Measurements from ENCODE around the gene HBM.
A peak's percentile ranks its signal among the peaks of the same experiment; 100 is the strongest.
"Not testable (repeated sequence)": the region's sequence is repeated elsewhere in the genome, so short reads cannot be mapped to it uniquely, and the experiment has no call there.

HBM gene

DNA sequence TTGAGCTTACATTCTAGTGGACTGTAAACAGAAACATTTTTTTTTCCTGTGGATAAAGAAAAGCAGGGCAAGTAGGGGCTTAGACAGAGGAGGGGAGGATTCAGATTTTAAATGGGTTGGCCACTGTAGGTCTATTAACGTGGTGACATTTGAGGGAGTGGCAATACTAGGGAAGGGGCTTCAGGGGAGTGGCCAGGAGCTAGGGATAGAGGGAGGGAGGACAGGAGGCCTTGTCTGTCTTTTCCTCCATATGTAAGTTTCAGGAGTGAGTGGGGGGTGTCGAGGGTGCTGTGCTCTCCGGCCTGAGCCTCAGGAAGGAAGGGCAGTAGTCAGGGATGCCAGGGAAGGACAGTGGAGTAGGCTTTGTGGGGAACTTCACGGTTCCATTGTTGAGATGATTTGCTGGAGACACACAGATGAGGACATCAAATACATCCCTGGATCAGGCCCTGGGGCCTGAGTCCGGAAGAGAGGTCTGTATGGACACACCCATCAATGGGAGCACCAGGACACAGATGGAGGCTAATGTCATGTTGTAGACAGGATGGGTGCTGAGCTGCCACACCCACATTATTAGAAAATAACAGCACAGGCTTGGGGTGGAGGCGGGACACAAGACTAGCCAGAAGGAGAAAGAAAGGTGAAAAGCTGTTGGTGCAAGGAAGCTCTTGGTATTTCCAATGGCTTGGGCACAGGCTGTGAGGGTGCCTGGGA, 6.5 kb upstream of the HBM start:
- Mint-ChIP-seq H3K27me3 (peaks cover 21% of the 10 kb centered on the region), H3K27ac (no peak overlapping the region), H3K9me3 (ENCODE audit: low read depth) (no peaks in the 10 kb centered on the region), H3K36me3 (no peaks in the 10 kb centered on the region), H3K4me1 (ENCODE audit: low read depth) (peaks cover 5% of the 10 kb centered on the region), H3K4me3 (no peak overlapping the region)

- H3K36me3 Mint-ChIP-seq; H3K4me1 Mint-ChIP-seq (ENCODE audit: low read depth); H3K27ac Mint-ChIP-seq; H3K4me3 Mint-ChIP-seq; H3K9me3 Mint-ChIP-seq (ENCODE audit: low read depth): not testable (repeated sequence)
- peaks cover 15% of the 10 kb centered on the region for H3K27me3 Mint-ChIP-seq
These were observed 5.5 kb upstream of the HBM start for GRCh38 chr16:160242-160641.

DNA sequence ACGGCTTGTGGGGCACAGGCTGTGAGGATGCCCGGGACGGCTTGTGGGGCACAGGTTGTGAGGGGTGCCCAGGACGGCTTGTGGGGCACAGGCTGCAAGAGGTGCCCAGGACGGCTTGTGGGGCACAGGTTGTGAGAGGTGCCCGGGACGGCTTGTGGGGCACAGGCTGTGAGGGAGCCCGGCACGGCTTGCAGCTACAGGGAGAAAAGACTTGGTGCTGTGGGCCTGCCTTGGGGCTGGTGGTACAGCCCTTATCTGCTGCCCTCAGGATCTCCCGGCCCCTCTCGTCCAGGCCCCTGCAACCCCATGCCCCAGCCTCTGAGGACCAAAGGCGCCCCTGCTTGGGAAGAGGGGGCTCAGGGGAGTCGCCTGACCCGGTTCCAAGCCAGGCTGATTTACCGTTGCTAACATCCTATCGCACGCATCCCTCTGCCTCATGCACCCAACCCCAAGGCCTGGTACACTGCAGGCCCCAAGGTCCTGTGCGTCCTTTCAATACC, 5.0 kb upstream of the HBM start:
- Mint-ChIP-seq H3K9me3 (ENCODE audit: low read depth) (no peaks in the 10 kb centered on the region), H3K27ac (no peak overlapping the region), H3K4me3 (no peak overlapping the region), H3K36me3 (no peaks in the 10 kb centered on the region), H3K27me3 (peaks cover 13% of the 10 kb centered on the region), H3K4me1 (ENCODE audit: low read depth) (no peaks in the 10 kb centered on the region)

DNA sequence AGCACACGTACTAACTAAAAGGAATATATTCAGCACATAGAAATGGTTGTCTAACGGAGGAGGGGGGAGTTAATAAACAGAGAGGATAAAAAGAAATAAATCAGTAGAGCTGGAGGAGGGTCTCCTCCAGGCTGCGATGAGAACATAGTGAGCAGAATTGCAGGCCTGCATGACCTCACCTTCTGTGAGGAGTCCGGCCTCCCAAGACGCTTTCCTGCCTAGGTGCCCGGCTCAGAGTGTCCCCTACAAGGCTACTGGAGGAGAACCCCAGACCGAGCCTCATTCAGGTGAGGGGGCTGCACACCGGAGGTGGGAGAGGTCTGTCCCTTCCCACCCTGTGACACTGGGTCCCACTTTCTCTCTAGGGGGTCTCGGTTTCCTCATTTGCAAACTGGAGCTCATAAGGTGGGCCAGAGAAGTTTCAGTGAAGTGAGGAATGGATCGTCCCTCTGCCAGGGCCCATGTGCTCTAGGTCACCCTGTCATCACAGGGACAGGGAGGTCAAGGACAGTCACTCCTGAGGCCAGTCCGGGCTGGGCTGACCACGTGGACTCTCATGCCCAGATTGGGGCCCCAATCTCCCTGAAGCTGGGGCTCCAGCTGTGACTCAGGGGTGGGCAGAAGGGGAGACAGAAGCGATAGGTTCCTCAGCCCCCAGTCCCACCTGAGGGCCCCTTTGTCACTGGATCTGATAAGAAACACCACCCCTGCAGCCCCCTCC, 3.3 kb upstream of the HBM start:
- Mint-ChIP-seq H3K27me3 (peaks cover 17% of the 10 kb centered on the region), H3K9me3 (ENCODE audit: low read depth) (no peaks in the 10 kb centered on the region), H3K4me3 (no peak overlapping the region), H3K27ac (no peak overlapping the region), H3K4me1 (ENCODE audit: low read depth) (peaks cover 1% of the 10 kb centered on the region), H3K36me3 (no peaks in the 10 kb centered on the region)

- not testable (repeated sequence) for H3K4me3 Mint-ChIP-seq; H3K9me3 Mint-ChIP-seq (ENCODE audit: low read depth); H3K4me1 Mint-ChIP-seq (ENCODE audit: low read depth); H3K27ac Mint-ChIP-seq; H3K36me3 Mint-ChIP-seq
- peaks cover 17% of the 10 kb centered on the region for H3K27me3 Mint-ChIP-seq
These were observed 2.6 kb upstream of the HBM start for GRCh38 chr16:163139-163538.

DNA sequence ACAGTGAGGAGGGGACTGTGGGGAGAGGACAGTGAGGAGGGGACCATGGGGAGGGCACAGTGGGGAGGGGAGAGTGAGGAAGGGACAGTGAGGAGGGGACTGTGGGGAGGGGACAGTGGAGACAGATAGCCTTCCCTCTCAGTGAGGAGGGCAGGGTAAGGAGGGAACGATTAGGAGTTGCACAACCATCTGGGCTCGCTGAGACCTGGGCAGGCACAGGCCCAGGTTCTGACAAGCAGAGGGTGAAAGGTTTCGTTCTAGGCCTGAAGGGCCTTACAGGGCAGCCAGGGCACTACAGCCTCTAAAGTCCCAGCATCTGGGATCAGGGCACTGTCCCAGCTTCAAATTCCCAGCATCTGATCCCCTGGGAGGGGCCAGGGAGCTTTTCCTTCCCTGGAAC, 2.1 kb upstream of the HBM start:
- H3K27me3 Mint-ChIP-seq: peaks cover 18% of the 10 kb centered on the region
- H3K36me3 Mint-ChIP-seq; H3K27ac Mint-ChIP-seq; H3K9me3 Mint-ChIP-seq (ENCODE audit: low read depth); H3K4me1 Mint-ChIP-seq (ENCODE audit: low read depth): not testable (repeated sequence)
- H3K4me3 Mint-ChIP-seq: peak overlapping the region; percentile 49

DNA sequence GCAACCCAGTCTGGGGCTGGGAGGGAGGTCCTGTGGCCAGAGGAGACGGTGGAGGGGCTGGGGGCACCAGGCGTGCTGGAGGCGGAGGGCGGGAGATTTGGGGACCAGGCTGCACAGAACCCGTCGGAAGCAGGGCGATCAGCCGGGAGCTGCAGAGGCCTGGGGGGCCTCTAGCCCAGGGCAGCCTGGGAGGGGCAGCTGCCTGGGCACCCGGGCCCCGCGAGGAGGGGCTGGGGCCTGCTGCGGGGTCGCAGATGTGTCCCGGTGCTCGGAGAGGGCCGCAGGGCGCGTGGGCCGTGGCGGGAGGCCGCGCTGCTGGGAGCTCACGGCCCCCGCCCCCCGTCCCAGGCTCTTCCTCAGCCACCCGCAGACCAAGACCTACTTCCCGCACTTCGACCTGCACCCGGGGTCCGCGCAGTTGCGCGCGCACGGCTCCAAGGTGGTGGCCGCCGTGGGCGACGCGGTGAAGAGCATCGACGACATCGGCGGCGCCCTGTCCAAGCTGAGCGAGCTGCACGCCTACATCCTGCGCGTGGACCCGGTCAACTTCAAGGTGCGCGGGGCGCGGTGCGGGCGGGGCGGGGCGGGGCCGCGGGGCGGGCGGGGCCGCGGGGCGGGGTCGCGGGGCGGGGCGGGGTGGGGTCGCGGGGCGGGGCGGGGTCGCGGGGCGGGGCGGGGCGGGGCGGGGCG, 1.5 kb upstream of the HBM start:
- H3K27me3 Mint-ChIP-seq: peaks cover 17% of the 10 kb centered on the region
- not testable (repeated sequence) for H3K9me3 Mint-ChIP-seq (ENCODE audit: low read depth); H3K4me3 Mint-ChIP-seq

DNA sequence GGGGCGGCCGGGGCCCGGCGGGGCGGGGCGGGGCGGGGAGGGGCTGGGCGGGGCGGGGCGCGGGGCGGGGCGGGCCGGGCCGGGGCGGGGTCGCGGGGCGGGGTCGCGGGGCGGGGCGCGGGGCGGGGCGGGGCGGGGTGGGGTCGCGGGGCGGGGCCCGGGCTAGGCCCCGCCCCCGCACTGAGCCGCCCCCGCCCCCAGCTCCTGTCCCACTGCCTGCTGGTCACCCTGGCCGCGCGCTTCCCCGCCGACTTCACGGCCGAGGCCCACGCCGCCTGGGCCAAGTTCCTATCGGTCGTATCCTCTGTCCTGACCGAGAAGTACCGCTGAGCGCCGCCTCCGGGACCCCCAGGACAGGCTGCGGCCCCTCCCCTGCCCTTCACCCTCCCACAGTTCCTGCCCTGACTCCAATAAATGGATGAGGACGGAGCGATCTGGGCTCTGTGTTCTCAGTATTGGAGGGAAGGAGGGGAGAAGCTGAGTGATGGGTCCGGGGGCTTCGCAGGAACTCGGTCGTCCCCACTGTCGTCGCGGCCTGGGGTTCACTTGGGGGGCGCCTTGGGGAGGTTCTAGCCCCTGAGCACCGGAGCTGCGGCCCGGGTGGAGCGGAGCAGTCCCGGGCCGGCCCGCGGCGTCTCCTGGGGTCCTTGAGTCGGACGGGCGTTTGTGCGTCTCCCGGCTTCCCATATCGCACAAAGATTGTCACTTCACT, 795 bp upstream of the HBM start:
- Mint-ChIP-seq H3K4me1 (ENCODE audit: low read depth) (peaks cover 1% of the 10 kb centered on the region), H3K27me3 (peaks cover 14% of the 10 kb centered on the region), H3K36me3 (no peaks in the 10 kb centered on the region), H3K4me3 (peak overlapping the region; percentile 49), H3K27ac (no peak overlapping the region), H3K9me3 (ENCODE audit: low read depth) (no peaks in the 10 kb centered on the region)

More for the DNA sequence above, 1.5 kb upstream of the HBM start:
- H3K36me3 Mint-ChIP-seq; H3K4me1 Mint-ChIP-seq (ENCODE audit: low read depth); H3K27ac Mint-ChIP-seq: not testable (repeated sequence)

DNA sequence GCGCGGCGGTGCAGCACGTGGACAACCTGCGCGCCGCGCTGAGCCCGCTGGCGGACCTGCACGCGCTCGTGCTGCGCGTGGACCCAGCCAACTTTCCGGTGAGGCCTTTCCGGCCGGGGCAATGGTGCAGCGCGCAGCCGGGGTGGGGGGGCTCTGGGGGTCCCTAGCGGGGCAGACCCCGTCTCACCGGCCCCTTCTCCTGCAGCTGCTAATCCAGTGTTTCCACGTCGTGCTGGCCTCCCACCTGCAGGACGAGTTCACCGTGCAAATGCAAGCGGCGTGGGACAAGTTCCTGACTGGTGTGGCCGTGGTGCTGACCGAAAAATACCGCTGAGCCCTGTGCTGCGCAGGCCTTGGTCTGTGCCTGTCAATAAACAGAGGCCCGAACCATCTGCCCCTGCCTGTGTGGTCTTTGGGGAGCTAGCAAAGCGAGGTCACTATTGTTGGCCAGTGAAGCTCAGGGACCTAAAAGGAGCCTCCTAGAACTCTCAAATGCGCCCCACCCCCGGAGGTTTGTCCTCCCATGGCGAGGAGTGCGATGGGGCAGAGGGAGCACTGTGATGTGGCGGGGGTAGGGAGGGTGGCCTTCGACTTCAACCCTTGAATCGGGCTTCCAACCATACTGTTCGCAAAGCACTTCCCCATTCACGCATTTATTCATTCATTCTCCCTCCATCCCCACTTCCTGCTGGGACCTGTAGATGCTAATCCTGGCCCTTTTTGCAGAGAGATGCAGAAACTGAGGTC, 770 bp downstream of the HBM start:
- Mint-ChIP-seq H3K4me3 (no peak overlapping the region), H3K27ac (no peak overlapping the region), H3K4me1 (ENCODE audit: low read depth) (peaks cover 1% of the 10 kb centered on the region), H3K9me3 (ENCODE audit: low read depth) (no peaks in the 10 kb centered on the region), H3K36me3 (no peaks in the 10 kb centered on the region), H3K27me3 (peaks cover 17% of the 10 kb centered on the region)

- no peak overlapping the region for H3K27ac Mint-ChIP-seq
- peaks cover 17% of the 10 kb centered on the region for H3K27me3 Mint-ChIP-seq
- H3K36me3 Mint-ChIP-seq: no peaks in the 10 kb centered on the region
- H3K9me3 Mint-ChIP-seq (ENCODE audit: low read depth): no peaks in the 10 kb centered on the region
- H3K4me3 Mint-ChIP-seq: no peak overlapping the region
- H3K4me1 Mint-ChIP-seq (ENCODE audit: low read depth): peaks cover 3% of the 10 kb centered on the region
These were observed 1.4 kb downstream of the HBM start for GRCh38 chr16:167122-167690.

GRCh38 chr16:168424-168823, 2.6 kb downstream of the HBM start:
- Mint-ChIP-seq H3K4me1 (ENCODE audit: low read depth) (peaks cover 3% of the 10 kb centered on the region), H3K9me3 (ENCODE audit: low read depth) (no peaks in the 10 kb centered on the region), H3K4me3 (no peak overlapping the region), H3K36me3 (no peaks in the 10 kb centered on the region), H3K27ac (no peak overlapping the region), H3K27me3 (peaks cover 16% of the 10 kb centered on the region)

- peaks cover 16% of the 10 kb centered on the region for H3K27me3 Mint-ChIP-seq
- H3K4me3 Mint-ChIP-seq: no peak overlapping the region
These were observed 3.2 kb downstream of the HBM start for GRCh38 chr16:169014-169413.

GRCh38 chr16:170088-170507, 4.3 kb downstream of the HBM start:
- peaks cover 13% of the 10 kb centered on the region for H3K4me1 Mint-ChIP-seq (ENCODE audit: low read depth)
- H3K4me3 Mint-ChIP-seq; H3K27ac Mint-ChIP-seq; H3K9me3 Mint-ChIP-seq (ENCODE audit: low read depth); H3K36me3 Mint-ChIP-seq: not testable (repeated sequence)
- H3K27me3 Mint-ChIP-seq: peaks cover 23% of the 10 kb centered on the region

More at GRCh38 chr16:169014-169413, 3.2 kb downstream of the HBM start:
- Mint-ChIP-seq H3K27ac (no peak overlapping the region), H3K4me1 (ENCODE audit: low read depth) (peaks cover 5% of the 10 kb centered on the region), H3K9me3 (ENCODE audit: low read depth) (no peaks in the 10 kb centered on the region), H3K36me3 (no peaks in the 10 kb centered on the region)

- no peak overlapping the region for H3K4me3 Mint-ChIP-seq
- no peak overlapping the region for H3K27ac Mint-ChIP-seq
- no peaks in the 10 kb centered on the region for H3K36me3 Mint-ChIP-seq
- H3K9me3 Mint-ChIP-seq (ENCODE audit: low read depth): no peaks in the 10 kb centered on the region
- H3K27me3 Mint-ChIP-seq: peaks cover 28% of the 10 kb centered on the region
- peaks cover 18% of the 10 kb centered on the region for H3K4me1 Mint-ChIP-seq (ENCODE audit: low read depth)
These were observed 5.0 kb downstream of the HBM start for GRCh38 chr16:170788-171187.

Measured in activated naive CD8-positive, alpha-beta T cell (primary cell).